NCI-H1417 (cell line): ENCODE measurements around the gene MATN1.

Experiments
- DNase-seq, 3 experiments: peaks; one replicate each; lab custom pipeline; 2025; lab: John Stamatoyannopoulos, UW

MATN1 gene

GRCh38 chr1:30731806-30732276 is 8.5 kb upstream of the MATN1 start:
- no peak for DNase-seq

DNA sequence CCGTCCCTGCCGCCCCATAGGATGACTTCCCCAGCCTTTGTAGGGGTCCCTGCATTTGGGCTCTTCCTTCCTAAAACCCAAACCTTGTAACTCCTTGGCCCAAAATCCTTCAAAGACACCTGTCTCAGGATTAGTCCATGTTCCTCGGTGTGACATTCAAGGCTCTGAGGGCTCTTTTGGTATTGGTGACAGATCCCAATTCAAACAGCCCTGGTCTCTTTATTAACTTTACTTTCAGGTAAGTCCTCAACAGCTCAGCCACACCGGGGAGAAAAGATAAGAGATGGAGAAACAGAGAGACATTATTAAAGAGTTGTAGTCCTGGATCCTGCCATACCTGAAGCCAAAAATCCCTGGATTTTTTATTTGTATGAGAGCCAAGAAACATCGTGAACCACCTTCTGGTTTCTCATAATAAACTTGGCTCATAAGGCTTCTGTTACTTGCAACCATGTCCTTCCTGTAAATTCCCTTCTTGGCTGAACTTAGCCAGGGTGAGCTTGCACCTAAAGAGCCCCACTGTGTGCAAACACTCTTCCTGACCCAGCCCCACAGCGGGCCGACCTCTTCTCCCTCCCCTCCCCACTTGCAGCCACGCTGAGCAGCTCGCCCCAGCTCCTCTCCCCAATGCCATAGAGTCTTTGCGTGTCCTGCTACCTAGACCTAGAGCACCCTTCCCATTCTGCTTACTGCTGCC is 7.9 kb upstream of the MATN1 start:
- no peak for DNase-seq

GRCh38 chr1:30730346-30731108 is 7.1 kb upstream of the MATN1 start:
- no peak for DNase-seq

DNA sequence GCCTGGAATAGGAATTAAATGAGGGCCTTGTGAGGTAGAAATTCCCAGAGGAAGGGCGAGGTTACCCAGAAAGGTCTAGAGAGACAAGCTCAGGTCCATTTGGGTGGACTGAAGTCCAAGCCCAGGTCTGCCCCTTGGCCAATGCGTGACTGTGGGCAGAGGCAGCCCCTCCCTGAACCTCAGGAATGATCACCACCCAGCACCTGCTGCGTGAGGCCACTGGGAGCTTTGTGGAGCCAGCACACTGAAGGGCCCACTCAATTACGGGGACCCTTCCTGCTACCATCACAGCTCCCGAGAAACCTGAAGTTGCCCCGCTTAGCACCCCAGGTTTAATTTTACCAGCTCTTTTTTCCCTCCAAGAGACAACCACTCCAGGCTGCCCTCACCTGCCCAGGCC is 6.5 kb upstream of the MATN1 start:
- DNase-seq, result no peak

DNA sequence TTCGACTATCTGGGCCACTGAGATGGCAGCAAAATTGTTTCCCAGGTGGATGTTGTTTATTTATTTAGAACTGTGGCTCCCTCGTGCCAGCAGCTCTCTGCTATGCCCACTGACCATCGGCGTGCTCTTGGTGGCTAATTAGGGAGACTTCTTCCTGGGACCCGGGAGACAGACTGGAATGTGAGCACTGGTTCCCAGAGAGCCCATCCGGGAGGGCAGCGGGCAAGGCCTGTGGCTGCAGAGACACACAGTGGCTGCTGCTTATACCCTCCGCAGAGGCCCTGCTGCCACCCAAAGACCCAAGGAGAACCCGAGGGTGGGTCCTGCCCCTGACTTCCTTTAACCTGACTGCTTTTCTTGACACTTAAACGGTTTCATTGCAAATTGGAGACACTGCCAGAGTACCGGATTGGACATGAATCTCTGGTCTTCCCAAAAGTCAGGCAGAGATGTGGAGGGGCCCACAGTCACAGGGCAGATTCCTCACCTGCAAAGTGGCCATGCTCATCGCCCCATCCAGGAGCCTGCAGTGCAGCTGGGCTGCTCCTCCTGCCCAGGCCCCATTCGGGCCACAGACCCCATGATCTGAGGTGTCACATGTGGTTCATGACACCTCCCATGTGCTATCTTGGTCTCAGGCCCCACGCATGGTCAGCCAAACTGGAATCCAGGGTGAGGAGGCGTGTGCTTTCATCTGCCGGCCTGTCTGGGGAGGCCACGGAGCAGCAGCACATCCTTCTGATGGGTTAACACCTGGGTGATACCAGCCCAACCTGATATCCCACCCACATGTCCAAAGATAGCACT is 5.7 kb upstream of the MATN1 start:
- no peak for DNase-seq

DNA sequence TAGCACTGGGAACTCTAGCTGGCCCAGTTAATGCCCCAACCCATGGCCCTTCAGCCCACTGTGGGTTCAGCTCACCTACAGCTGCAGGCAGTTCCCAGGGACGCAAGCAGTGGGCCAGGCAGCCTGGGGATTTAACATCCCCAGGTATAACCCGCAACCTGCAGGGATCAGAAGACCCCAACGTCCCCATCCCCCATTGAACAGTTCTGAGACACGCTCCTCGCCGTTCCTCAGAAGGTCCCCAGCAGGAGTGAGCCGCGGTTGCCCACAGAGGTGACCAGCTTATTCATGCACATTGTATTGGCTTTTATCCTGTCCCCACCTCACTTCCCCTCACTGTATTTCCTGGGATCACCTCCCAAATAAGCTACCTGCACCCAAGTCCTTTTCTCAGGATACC is 5.0 kb upstream of the MATN1 start:
- no peak for DNase-seq

- no peak for DNase-seq
Observed at GRCh38 chr1:30727824-30728223, 4.4 kb upstream of the MATN1 start.

DNA sequence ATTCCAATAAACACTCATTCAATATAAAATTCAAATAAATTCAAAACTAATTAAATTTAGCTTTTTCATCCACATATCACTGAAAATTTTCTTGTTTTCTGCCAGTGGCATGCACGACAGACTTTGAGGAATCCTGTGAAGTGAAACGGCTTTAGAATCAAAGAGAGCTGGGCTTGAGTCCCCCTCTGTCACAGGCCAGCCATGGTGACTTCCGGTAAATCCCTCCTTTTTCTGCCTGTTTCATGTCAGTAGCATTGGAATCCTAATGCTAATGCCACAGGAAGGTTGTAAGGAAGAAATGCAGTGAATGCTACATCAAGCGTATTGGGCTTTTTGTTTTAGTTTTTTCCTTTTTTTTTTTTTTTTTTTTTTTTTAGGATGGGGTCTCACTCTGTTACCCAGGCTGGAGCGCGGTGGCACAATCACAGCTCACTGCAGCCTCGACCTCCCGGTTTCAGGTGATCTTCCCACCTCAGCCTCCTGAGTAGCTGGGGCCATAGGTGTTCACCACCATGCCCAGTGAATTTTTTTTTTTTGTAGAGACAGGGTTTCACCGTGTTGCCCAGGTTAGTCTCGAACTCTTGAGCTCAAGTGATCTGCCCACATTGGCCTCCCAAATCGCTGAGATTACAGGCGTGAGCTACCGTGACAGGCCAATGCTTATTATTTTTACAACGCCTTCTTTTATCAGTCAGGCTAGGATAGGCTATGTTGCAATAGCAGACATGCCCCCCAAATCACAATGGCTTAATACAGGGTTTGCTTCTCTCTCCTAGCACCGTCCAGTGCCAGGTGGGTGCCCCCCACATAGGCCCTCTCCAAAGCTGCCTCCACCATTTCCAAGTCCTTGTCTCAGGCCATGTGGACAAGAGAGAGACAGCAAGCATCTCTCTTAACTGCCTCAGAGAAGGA is 3.6 kb upstream of the MATN1 start:
- DNase-seq, result no peak

DNA sequence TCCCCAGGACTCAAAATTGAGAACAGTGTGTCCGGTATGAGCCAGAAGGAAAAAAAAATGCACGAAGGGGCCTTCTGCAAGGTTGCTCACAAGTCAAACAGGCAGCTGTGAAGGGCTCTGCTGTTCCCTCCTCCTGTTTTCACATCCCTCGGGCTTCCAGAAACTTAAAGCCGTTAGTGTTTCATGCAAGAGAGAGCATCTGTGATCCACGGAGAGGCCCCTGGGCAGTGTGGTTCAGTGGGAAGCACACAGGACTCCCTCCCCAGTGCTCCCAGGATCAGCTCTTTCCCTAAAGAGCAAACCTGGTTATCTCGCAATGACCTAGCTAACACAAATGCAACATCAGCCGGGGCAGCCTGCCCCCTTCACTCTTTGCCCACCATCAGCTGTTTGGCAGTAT is 2.9 kb upstream of the MATN1 start:
- DNase-seq, result no peak

DNA sequence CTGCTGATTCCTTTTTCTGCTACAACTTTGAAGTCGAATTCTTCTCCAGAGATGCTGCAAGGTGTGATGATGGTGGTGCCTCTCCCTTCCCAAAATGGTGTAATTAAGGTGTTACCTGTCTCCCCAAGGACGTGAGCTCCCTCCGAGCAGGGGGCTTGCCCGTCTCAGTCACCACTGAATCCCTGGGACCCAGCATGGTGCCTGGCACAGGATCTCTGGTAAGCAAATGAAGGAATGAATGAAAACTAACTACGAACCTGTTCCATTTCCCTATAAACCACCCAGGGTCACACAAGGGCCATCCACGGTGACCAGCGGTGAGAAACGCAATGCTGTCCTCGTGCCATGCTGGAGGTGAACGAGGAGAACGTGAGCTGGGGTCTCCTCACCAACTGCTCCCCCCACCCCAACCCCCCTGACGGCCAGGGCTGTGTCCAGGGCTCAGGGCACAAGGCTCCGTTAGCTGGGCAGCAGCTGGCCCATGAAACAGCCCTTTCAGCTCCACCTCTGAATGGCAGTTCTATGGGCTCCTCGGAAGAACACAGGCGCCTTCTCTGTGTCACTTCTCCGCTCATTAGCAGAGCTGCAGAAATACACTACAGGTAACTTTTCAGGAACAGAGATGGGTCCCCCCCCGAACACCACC is 2.2 kb upstream of the MATN1 start:
- DNase-seq, result no peak

DNA sequence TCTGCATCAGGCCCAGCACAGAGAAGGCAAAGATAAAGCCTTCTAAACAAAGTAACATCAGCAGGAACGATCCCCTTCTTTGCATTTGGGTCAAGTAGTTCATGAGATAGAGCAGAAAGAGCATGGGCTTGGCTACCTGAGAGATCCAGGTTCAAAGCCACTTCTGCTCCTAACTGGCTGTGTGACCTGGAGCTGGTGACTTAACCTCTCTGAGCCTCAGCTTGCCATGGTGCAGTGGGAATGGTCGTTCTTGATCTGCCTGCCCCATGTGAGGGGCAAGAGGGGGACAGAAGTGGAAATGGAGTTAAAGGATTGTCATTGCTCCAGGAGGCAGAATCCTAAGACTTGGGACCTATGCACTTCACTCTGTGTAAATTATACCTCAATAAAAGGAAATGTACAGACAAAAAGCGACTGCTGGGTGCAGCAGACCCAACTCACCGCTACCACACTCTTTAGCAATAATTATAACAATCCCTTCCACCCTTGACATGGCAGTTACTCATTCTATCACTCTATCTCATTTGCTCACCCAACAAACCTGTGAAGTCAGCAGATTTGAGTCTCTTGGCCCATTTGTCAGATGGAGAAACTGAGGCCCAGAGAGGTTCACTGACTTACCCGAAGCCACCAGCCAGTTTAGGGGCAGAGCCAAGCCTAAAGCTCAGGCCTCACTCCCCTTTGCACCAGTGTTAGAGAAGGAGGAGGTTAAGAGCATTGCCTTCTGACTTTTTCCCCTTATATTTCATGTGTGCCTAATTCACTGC is 1.5 kb upstream of the MATN1 start:
- DNase-seq, result no peak

GRCh38 chr1:30724175-30724574 is 790 bp upstream of the MATN1 start:
- DNase-seq, result no peak

- peak in 2 of 3 experiments; percentile 14 to 21 for DNase-seq
Observed at GRCh38 chr1:30721812-30722537, 1.4 kb downstream of the MATN1 start.

- DNase-seq, result no peak
Observed at GRCh38 chr1:30721341-30721793, 2.0 kb downstream of the MATN1 start.

GRCh38 chr1:30720271-30721223 is 2.8 kb downstream of the MATN1 start:
- DNase-seq, result no peak

GRCh38 chr1:30719406-30720270 is 3.7 kb downstream of the MATN1 start:
- no peak for DNase-seq

DNA sequence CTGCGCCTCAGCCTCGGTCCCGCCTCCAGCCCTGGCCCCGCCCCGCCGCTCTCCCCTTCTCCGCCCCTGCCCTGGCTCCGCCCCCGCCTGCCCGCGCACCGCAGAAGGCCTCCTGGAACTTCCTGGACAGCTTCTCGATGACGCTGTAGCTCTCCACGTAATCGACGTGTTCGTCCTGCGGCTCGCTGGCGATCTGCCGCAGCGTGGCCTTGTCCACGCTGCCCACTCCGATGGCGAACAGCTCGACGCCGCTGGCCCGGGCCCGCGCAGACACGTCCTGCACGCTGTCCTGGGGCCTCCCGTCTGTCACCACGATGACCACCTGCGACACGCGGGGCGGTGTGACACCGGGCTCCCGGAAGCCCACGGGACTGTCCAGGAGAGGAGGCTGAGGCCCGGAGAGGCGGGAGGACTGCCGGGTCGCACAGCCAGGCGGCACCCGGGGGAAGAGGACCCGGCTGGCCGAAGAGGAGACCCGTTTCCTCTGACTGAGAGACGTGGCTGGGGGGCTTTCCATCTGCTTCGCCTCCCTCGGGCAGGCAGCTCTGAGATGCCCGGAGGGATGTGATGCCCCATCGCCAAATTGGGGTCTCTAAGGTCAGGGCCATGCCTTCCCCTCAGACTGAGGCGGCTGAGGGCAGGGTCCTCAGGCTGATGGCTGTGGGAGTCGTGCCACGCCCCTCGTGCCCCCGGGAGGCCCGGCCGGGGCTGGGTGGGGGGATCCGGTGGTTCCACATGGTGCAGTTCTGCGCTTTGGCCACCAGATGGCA is 4.6 kb downstream of the MATN1 start:
- peak; percentile 89 to 96 (median 96) for DNase-seq
